NB4 (cell line): Measurements from ENCODE around the gene FAM216B.

Experiments
- CTCF ChIP-seq: IDR thresholded peaks from one replicate; pipeline ENCODE4 v1.5.1; 2012; ENCODE audit warnings: low read depth, low read length
- MAX ChIP-seq: IDR thresholded peaks from 2 replicates; pipeline ENCODE4 v1.6.1; 2011; ENCODE audit warnings: low read depth, low read length

GRCh38 chr13:42832341-42833096, 51.1 kb downstream of the FAM216B start:
- no peak for TF ChIP-seq CTCF
- no peak for TF ChIP-seq MAX
